Dendritic cell treated with granulocyte-macrophage colony-stimulating factor and Interleukin-4, amounts not matched to agents 40 ng/mL and 50 ng/mL, for 4 days (primary cell): ENCODE measurements around the gene OR1N2.
"Not testable (repeated sequence)": the region's sequence is repeated elsewhere in the genome, so short reads cannot be mapped to it uniquely, and the experiment has no call there.

ENCODE experiments used
- H3K27ac Mint-ChIP-seq: one replicate; pipeline ENCODE4 v1.8.0; 2022; ENCODE audit warnings: mild to moderate bottlenecking, mixed read lengths
- H3K27me3 Mint-ChIP-seq: one replicate; pipeline ENCODE4 v1.8.0; 2022; ENCODE audit warnings: mild to moderate bottlenecking, mixed read lengths
- H3K36me3 Mint-ChIP-seq: one replicate; pipeline ENCODE4 v1.8.0; 2022; ENCODE audit warnings: low read depth, mixed read lengths
- H3K4me1 Mint-ChIP-seq: one replicate; pipeline ENCODE4 v1.8.0; 2022; ENCODE audit warnings: low read depth, mixed read lengths
- H3K4me3 Mint-ChIP-seq: one replicate; pipeline ENCODE4 v1.8.0; 2022; ENCODE audit warnings: mild to moderate bottlenecking, moderate library complexity, mixed read lengths
- H3K9me3 Mint-ChIP-seq: one replicate; pipeline ENCODE4 v1.8.0; 2022; ENCODE audit warnings: mixed read lengths
- intact Hi-C: fragments of 100-400 bp; cut with micrococcal nuclease; formaldehyde crosslinking; loops from one replicate; pipeline ENCODE4 v1.15.0; 2022

Gene OR1N2

DNA sequence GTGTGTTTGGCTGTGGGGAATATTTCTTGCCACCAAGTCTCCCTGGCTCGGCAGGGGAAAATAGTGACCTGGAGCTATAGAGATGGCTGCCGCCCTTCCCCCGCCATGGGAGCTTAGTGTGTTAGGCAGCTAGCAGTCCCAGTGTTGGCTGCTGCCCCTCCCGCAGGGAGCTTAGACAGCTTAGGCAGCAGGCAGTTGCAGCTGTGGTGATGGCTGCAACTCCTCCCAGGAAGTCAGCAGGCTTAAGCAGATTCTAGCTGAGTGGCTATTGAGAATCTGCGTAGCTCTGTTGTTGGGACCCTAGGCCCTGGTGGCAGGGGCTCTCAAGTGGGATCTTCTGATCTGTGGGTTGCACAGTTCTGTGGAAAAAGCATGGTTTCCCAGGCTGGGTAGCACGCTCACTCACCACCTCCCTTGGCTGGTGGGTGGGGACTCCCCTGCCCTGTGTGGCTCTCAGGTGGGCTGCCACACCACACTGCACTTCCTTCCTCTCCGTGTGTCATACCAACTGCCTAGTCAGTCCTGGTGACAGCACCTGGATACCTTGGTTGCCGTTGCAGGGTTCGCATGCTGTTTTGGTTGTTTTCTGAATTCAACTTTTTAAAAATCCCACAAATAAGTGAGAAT, 9.3 kb downstream of the OR1N2 start:
- intact Hi-C loops = no loop called here

DNA sequence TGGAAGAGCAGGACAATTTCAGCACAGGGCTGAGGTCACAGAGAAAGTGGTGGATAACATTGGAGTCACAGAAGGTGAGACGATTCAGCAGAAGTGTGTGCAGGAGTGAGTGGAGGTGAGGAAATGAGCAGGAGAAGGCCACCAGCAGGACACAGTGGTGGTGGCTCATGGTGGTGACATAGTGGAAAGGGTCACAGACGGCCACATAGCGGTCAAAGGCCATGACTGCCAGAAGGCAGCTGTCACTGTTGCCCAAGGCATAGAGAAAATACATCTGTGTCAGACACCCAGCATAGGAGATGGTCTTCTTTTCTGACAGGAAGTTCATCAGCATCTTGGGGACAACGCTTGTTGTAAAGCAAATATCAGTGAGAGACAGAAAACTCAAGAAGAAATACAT, 15.0 kb downstream of the OR1N2 start:
- H3K4me1 Mint-ChIP-seq = no peaks in the 10 kb centered on the region
- no peaks in the 10 kb centered on the region for H3K9me3 Mint-ChIP-seq
- H3K27ac Mint-ChIP-seq = no peak overlapping the region
- H3K27me3 Mint-ChIP-seq = no peaks in the 10 kb centered on the region
- H3K36me3 Mint-ChIP-seq = no peaks in the 10 kb centered on the region
- intact Hi-C loops = no loop called here
- H3K4me3 Mint-ChIP-seq = no peak overlapping the region

More for the DNA sequence above, 9.3 kb downstream of the OR1N2 start:
- Mint-ChIP-seq H3K4me3 (no peak overlapping the region), H3K36me3 (no peaks in the 10 kb centered on the region), H3K27ac (no peak overlapping the region), H3K4me1 (no peaks in the 10 kb centered on the region), H3K27me3 (peaks cover 3% of the 10 kb centered on the region), H3K9me3 (no peaks in the 10 kb centered on the region)

DNA sequence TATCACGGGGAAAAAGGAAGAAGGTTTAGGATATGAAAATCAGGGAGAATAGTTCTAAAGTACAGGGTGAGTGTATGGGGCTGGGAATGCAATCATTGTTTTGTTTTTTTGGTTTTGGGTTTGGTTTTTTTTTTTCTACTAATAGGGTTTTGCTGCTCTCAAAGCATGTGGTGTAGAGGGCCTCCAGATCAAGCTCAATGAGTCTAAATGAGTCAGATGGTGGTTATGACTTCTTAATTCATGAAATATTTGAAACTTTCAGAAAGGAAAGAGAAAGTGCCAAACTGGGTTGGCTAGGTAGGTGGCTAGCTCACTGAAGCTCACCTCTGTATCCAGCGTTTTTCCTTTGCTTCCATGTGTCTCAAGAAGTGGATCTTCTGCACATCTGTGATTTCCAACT, 19.5 kb downstream of the OR1N2 start:
- intact Hi-C loops = no loop called here
- Mint-ChIP-seq H3K27me3 (no peaks in the 10 kb centered on the region), H3K9me3 (peaks cover 5% of the 10 kb centered on the region), H3K4me3 (no peak overlapping the region), H3K27ac (no peak overlapping the region), H3K4me1 (no peaks in the 10 kb centered on the region), H3K36me3 (no peaks in the 10 kb centered on the region)

DNA sequence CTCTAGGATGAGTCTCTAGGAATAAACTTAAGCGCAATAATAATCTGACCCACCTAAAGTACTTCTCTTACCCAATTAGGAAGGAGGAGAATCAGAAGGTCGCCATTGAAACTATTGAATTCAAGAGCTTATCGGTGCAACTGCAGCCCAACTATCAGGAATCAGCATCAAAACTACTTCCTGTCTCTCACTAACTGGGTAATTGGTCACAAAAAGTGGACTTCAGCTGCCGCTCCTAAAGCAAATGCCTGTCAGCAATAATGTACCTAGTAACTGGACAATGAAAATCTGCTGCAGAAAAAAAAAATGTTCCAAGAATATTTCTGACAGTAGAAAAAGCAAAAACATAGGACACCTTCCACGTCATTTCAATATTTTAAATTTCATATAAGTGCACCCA, 27.0 kb downstream of the OR1N2 start:
- Mint-ChIP-seq H3K9me3 (peaks cover 5% of the 10 kb centered on the region), H3K27me3 (no peaks in the 10 kb centered on the region), H3K4me3 (no peak overlapping the region), H3K36me3 (no peaks in the 10 kb centered on the region), H3K27ac (no peak overlapping the region), H3K4me1 (no peaks in the 10 kb centered on the region)
- intact Hi-C loops = no loop called here

DNA sequence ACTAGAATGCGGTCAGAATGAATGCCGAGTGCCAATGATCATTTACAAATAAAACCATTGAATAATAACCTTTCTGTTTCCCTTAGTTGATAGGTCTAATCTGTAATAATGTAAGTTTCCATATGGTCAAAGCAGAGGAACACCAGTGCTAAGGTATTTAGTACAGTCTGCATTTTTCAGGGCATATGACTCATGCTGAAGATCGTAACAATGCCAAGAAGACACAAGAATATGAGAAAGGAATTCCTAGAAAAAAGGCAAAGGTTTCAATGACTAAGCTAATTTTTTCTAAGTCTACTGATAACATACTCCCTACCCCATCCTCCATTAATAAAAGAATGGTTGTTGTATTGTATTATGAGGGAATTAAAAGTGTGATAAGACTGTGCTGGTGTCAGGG, 27.4 kb downstream of the OR1N2 start:
- Mint-ChIP-seq H3K4me1 (no peaks in the 10 kb centered on the region), H3K9me3 (peaks cover 5% of the 10 kb centered on the region), H3K27me3 (no peaks in the 10 kb centered on the region), H3K4me3 (no peak overlapping the region), H3K36me3 (no peaks in the 10 kb centered on the region), H3K27ac (no peak overlapping the region)
- intact Hi-C loops = no loop called here

DNA sequence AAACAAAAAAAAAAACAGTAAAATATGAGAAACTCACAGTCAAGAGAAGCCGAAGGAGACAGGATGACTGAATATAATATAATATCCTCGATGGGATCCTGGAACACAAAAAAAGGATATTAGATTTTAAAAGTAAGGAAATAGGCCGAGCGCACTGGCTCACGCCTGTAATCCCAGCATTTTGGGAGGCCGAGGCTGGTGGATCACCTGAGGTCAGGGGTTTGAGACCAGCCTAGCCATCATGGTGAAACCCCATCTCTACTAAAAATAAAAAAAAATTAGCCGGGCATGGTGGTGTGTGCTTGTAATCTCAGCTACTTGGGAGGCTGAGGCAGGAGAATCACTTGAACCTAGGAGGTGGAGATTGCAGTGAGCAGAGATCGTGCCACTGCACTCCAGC, 30.4 kb downstream of the OR1N2 start, which contains the start of gene OR1L8:
TSS of gene OR1L8 (minus strand) at position 101 of the 400 bp plus-strand sequence. CDS start 14,907 bp downstream, outside the sequence.
- intact Hi-C loops, H3K4me1 Mint-ChIP-seq, H3K27me3 Mint-ChIP-seq, H3K27ac Mint-ChIP-seq, H3K36me3 Mint-ChIP-seq, H3K9me3 Mint-ChIP-seq, H3K4me3 Mint-ChIP-seq: not testable (repeated sequence)
